Measurements from ENCODE around the gene RAB6B. TPM values are rescaled to one million over a fixed set of nuclear protein-coding genes. Genes with fewer than 3 reads are reported as not detected.

RAB6B gene
- total RNA-seq: 52.6 TPM

- peak; percentile 83 for DNase-seq
Observed at GRCh38 chr3:133895208-133896001, at the start of gene RAB6B. Gene RAB6B, minus strand, starts transcription at chr3:133895882. Its CDS starts 416 bp downstream, at chr3:133895466.

- DNase-seq: no peak
Observed at GRCh38 chr3:133944641-133945380, 49.1 kb upstream of the RAB6B start.

GRCh38 chr3:133944181-133944580, 48.5 kb upstream of the RAB6B start:
- DNase-seq: no peak

GRCh38 chr3:133943639-133944141, 48.0 kb upstream of the RAB6B start:
- no peak for DNase-seq

GRCh38 chr3:133943031-133943535, 47.4 kb upstream of the RAB6B start:
- DNase-seq: no peak

GRCh38 chr3:133941415-133941821, 45.7 kb upstream of the RAB6B start:
- DNase-seq: no peak

- DNase-seq: no peak
Observed at GRCh38 chr3:133940536-133940935, 44.9 kb upstream of the RAB6B start.

- DNase-seq: no peak
Observed at GRCh38 chr3:133939463-133939835, 43.8 kb upstream of the RAB6B start.

- peak; percentile 32 for DNase-seq
Observed at GRCh38 chr3:133938770-133939462, 43.2 kb upstream of the RAB6B start.

GRCh38 chr3:133937756-133938601, 42.3 kb upstream of the RAB6B start:
- DNase-seq: peak; percentile 42

GRCh38 chr3:133937061-133937686, 41.5 kb upstream of the RAB6B start:
- no peak for DNase-seq

- no peak for DNase-seq
Observed at GRCh38 chr3:133935843-133936769, 40.4 kb upstream of the RAB6B start.

GRCh38 chr3:133934996-133935842, 39.5 kb upstream of the RAB6B start:
- DNase-seq: no peak

- DNase-seq: no peak
Observed at GRCh38 chr3:133934073-133934970, 38.6 kb upstream of the RAB6B start.

- DNase-seq: no peak
Observed at GRCh38 chr3:133933097-133934024, 37.7 kb upstream of the RAB6B start.

GRCh38 chr3:133932009-133932408, 36.3 kb upstream of the RAB6B start:
- DNase-seq: no peak

- no peak for DNase-seq
Observed at GRCh38 chr3:133931084-133931483, 35.4 kb upstream of the RAB6B start.

All from occipital lobe (tissue), 2 donors.